ENCODE data around the gene WEE2. TPM values are rescaled to one million over a fixed set of nuclear protein-coding genes. Genes with fewer than 3 reads are reported as not detected.

Gene WEE2
- total RNA-seq, 1 donor from 2014 or later = not detected

GRCh38 chr7:141665208-141666035, 42.7 kb upstream of the WEE2 start:
- Histone ChIP-seq H3K9me3 (no peaks in the 10 kb centered on the region), H3K27me3 (no peaks in the 10 kb centered on the region), H3K27ac (no peak overlapping the region), H3K4me1 (peaks cover 13% of the 10 kb centered on the region), H3K36me3 (peaks cover 0 to 45% of the 10 kb centered on the region in 2 donors), H3K4me3 (no peak overlapping the region)
- no peak for DNase-seq (ENCODE audit: extremely low spot score in 2 of 2)
- intact Hi-C loops (cut with DNase I) = no loop called here
- no peak for TF ChIP-seq POLR2A (IDR thresholded peaks at IDR 0.05)
- no peak for TF ChIP-seq POLR2AphosphoS5 (IDR thresholded peaks at IDR 0.05; ENCODE audit: insufficient read depth in 1 of 2, low read depth in 1 of 2)
- TF ChIP-seq CTCF (IDR thresholded peaks at IDR 0.05) = no peak

DNA sequence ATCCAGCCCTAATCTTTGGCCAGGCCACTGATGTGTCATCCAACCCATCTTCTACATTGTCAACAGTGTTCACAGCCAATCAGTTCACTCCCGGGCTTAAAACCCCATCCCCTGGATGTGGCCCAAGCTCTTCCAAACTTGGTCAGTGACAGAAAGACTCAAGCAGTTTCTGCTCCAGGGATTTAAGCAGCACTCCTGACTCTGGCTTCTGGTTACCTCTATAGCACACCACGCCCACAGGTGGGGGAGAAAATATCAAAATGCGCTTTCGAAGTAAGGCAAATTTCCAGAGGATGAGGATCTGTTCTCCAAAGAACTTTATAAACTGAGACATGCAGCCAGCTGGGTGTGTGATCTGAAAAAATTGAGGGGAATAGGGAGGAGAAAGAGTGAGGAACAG, 42.1 kb upstream of the WEE2 start:
- DNase-seq (ENCODE audit: extremely low spot score in 2 of 2) = no peak
- no peaks in the 10 kb centered on the region for H3K9me3 ChIP-seq
- H3K4me3 ChIP-seq = no peak overlapping the region
- no peak overlapping the region for H3K27ac ChIP-seq
- TF ChIP-seq POLR2AphosphoS5 (IDR thresholded peaks at IDR 0.05; ENCODE audit: insufficient read depth in 1 of 2, low read depth in 1 of 2) = no peak
- no peak for TF ChIP-seq POLR2A (IDR thresholded peaks at IDR 0.05)
- TF ChIP-seq CTCF (IDR thresholded peaks at IDR 0.05) = no peak
- H3K4me1 ChIP-seq = peaks cover 13% of the 10 kb centered on the region
- no peaks in the 10 kb centered on the region for H3K27me3 ChIP-seq
- peaks cover 0 to 48% of the 10 kb centered on the region in 2 donors for H3K36me3 ChIP-seq
- intact Hi-C loops (cut with DNase I) = no loop called here

- Histone ChIP-seq H3K36me3 (peaks cover 0 to 46% of the 10 kb centered on the region in 2 donors), H3K4me1 (peaks cover 3% of the 10 kb centered on the region), H3K9me3 (no peaks in the 10 kb centered on the region), H3K27ac (no peak overlapping the region), H3K27me3 (no peaks in the 10 kb centered on the region), H3K4me3 (no peak overlapping the region)
- no peak for DNase-seq (ENCODE audit: extremely low spot score in 2 of 2)
- TF ChIP-seq POLR2A (IDR thresholded peaks at IDR 0.05) (no peak), CTCF (IDR thresholded peaks at IDR 0.05) (no peak)
- intact Hi-C loops (cut with DNase I) = no loop called here
Observed at GRCh38 chr7:141668853-141669252, 39.3 kb upstream of the WEE2 start.

DNA sequence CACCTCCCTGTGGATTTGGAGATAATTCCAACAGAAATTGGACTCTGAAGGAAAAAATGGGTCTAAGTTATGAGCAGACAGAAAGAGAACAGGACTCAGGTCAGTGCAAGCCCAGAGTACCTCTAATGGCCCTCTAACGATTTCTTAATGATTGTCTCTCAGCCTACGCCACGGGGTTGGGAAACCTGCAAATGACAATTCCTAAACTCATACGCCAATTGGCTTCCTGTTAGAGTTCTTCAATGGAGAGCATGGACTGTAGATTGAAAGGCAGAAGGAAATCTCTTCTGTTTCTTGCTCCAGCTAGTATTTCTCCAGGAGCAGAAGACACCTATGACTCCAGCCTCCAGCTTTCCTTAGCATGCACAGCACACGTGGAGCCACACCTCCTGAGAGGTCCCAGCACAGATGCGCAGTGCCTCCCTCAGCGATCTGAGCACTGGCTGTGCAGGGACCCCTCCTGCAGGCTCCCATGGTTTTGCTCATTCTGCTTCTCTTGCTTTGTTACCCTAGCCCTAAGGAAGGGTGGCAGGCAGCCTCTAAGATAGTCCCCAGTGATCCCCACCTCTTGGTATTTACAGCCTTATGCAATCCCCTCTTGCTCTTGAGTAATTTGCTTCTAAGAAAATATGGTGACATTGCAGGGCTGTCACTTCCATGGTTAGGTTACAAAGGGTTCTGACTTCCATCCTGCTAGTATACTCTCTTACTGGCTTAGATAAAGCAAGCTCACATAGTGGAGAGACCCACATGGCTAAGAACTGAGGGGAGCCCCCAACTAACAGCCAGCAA, 36.3 kb upstream of the WEE2 start:
- Histone ChIP-seq H3K4me1 (no peaks in the 10 kb centered on the region), H3K36me3 (peaks cover 0 to 31% of the 10 kb centered on the region in 2 donors), H3K27me3 (no peaks in the 10 kb centered on the region), H3K4me3 (no peak overlapping the region), H3K27ac (no peak overlapping the region), H3K9me3 (no peaks in the 10 kb centered on the region)
- no peak for DNase-seq (ENCODE audit: extremely low spot score in 2 of 2)
- intact Hi-C loops (cut with DNase I) = no loop called here
- no peak for TF ChIP-seq CTCF (IDR thresholded peaks at IDR 0.05)
- TF ChIP-seq POLR2A (IDR thresholded peaks at IDR 0.05) = no peak
- TF ChIP-seq POLR2AphosphoS5 (IDR thresholded peaks at IDR 0.05; ENCODE audit: insufficient read depth in 1 of 2, low read depth in 1 of 2) = no peak

DNA sequence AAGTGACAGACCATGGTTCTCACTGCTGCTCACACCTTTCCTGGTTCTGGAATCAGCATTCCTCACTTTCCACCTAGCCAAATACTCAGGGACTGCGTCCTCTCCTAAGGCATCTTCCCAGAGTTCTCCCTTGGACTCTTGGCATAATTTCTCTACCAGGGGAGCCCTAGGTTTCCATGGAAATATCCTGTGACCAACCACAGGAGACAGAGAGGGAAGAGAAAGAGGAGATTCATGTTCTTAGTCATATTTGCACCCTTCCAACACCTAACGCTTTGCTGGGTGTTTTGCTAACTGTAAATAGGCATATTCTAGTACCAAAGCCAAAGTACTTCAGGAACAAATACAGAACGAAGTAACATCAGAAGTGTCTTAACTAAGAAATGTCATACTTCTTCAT, 34.8 kb upstream of the WEE2 start:
- no peaks in the 10 kb centered on the region for H3K4me1 ChIP-seq
- TF ChIP-seq POLR2A (IDR thresholded peaks at IDR 0.05) = no peak
- no peak for TF ChIP-seq CTCF (IDR thresholded peaks at IDR 0.05)
- TF ChIP-seq POLR2AphosphoS5 (IDR thresholded peaks at IDR 0.05; ENCODE audit: insufficient read depth in 1 of 2, low read depth in 1 of 2) = no peak
- H3K4me3 ChIP-seq = no peak overlapping the region
- peak overlapping the region; percentile 20 for H3K27ac ChIP-seq
- intact Hi-C loops (cut with DNase I) = no loop called here
- DNase-seq (ENCODE audit: extremely low spot score in 2 of 2) = no peak
- no peaks in the 10 kb centered on the region for H3K27me3 ChIP-seq
- H3K36me3 ChIP-seq = peaks cover 0 to 30% of the 10 kb centered on the region in 2 donors
- H3K9me3 ChIP-seq = no peaks in the 10 kb centered on the region
